ENCODE results near the gene ANKRD40.

Gene ANKRD40

GRCh38 chr17:50668025-50668837, 39.5 kb downstream of the ANKRD40 start:
- peak; percentile 17 for DNase-seq

DNA sequence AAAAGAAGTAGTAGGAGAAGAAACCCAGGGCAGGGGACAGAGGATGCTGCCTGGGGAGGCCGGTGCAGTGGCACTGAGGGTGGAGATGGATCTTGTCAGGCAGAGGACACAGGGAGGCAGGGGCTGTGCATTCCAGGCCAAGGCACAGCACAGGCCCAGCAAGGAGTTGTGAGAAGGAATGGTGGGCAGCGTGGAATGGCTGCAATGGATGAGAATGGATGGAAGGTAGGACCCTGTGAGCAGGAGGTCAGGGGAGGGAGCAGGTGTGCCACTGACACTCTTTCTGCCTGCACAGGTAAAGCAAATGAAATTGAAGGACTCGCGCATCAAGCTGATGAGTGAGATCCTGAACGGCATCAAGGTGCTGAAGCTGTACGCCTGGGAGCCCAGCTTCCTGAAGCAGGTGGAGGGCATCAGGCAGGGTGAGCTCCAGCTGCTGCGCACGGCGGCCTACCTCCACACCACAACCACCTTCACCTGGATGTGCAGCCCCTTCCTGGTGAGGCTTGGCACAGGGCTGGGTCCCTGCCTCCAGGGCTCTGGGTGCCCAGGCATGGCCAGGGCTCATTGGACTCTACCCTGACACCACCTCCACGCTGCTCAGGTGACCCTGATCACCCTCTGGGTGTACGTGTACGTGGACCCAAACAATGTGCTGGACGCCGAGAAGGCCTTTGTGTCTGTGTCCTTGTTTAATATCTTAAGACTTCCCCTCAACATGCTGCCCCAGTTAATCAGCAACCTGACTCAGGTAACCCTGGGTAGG, 40.3 kb downstream of the ANKRD40 start:
- DNase-seq, result peak; percentile 12

DNA sequence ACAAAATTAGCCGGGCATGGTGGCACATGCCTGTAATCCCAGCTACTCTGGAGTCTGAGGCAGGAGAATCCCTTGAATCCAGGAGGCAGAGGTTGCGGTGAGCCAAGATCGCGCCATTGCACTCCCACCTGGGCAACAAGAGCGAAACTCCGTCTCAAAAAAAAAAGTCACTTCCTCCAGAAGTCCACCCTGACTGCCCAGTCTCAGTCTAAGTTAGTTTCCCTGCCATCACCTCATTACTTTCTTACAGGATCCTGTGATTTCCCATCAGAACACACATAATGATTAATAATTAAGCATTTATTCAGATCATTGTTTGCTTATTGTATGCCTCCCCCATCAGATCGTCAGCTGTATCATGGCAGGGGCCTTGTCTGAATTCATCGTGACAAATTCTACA, 41.4 kb downstream of the ANKRD40 start:
- DNase-seq, result no peak

DNA sequence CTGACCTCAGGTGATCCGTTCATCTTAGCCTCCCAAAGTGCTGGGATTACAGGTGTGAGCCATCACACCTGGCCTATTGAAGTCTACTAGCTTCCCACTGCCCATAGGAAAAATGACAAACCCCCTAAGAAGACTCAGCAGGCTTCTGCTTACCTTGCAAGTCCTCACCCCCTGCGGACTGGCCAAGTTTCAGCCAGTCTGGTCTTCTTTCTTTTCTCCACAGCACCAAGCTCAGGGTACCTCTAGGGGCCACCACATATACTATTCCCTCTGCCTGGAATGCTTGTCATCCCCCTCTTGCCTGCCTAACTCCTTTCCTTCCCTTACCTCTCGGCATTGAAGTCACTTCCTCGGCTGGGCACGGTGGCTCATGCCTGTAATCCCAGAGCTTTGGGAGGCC, 41.9 kb downstream of the ANKRD40 start:
- DNase-seq, result no peak

DNA sequence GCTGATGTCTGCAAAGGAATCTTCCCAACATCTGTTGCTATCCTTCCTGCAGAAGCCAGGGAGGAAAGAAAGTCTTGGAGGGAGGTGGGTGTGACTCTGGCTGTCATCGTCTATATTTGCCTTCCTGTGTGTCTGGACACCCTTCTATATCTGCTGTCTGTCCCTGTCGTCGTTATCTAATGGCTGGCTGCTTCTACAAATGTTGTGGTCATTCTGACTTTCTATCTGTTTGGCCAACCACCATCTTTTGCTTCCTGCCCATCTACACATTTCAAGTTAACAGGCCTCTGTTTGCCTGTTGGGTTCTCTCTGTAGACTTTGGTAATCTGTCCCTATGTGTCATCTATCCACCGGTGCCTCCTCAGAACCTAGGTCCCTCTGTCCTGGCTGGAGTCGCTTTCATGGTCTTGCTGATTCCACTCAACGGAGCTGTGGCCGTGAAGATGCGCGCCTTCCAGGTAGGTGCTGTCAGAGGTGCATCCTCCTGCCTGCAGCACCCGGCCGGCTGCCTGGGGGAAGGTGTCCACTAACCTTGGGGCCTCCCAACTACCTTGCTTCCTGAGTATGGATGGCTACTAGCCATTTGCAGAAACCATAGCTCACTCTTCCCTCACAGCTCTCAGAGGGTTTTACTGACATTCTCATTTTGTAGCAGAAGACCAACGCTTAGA, 42.8 kb downstream of the ANKRD40 start:
- peak; percentile 13 for DNase-seq

DNA sequence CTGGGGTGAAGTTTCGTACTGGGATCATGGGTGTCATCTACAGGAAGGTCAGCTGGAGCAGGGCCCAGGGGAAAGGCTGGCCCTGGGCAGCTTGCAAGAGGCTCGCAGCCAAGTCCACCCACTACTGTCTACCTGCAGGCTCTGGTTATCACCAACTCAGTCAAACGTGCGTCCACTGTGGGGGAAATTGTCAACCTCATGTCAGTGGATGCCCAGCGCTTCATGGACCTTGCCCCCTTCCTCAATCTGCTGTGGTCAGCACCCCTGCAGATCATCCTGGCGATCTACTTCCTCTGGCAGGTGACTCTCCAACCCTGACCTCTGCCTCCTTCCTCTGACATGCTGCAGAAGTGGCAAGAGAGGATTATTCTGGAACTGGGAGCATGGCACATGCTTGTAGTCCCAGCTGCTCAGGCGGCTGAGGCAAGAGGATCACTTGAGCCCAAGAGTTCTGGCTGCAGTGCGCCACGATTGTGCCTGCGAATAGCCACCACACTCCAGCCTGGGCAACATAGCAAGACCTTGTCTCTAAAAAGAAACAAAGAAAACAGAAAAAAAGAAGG, 43.8 kb downstream of the ANKRD40 start:
- peak; percentile 16 for DNase-seq

DNA sequence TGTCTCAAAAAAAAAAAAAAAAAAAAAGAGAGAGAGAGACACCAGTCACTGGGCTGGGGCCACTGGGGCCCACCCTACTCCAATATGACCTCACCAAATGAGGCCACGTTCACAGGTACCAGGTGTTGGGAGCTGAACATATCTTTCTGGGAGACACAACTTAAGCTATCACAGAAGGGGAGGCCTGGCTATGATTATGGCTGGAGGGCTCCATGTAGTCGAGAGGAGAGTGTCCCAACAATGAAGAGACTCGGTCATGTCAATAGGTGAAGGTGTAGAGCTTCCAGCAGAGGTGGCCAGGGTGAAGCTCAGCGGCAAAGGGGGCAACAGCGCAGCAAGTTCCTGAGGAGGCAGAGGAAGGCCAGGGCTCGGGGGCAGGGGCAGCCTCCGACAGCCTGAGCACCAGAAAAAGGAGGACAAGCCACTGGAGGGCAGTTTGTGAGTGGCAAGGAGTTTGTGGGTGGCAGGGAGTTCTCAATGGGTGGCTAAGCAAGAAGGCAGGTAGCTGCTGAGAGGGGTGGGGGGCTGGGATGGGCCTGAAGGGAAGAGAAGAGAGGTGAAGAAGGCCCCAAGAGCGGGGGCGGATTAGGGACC, 45.0 kb downstream of the ANKRD40 start:
- peak; percentile 1 for DNase-seq

- DNase-seq, result peak; percentile 47
These were observed 45.8 kb downstream of the ANKRD40 start for GRCh38 chr17:50661795-50662391.

DNA sequence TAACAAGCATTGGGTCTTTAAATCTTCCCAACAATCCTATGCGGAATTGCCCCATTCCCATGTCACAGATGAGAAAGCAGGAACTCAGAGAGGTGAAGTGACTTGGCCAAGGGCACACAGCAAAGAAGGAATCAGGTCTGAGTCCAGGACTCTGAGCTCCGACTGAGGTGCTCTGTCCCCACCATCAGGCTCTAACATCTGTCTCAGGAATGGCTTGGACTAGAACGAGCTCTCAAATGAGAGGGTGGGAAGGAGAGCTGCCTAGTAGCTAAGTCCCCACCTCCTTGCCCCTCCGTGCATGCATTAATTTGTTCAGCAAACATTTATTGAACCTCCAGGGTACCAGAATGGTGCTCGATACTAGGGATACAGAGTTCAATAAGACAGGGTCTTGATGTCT, 46.4 kb downstream of the ANKRD40 start:
- no peak for DNase-seq

- DNase-seq, result peak; percentile 11
These were observed 46.8 kb downstream of the ANKRD40 start for GRCh38 chr17:50660887-50661345.

DNA sequence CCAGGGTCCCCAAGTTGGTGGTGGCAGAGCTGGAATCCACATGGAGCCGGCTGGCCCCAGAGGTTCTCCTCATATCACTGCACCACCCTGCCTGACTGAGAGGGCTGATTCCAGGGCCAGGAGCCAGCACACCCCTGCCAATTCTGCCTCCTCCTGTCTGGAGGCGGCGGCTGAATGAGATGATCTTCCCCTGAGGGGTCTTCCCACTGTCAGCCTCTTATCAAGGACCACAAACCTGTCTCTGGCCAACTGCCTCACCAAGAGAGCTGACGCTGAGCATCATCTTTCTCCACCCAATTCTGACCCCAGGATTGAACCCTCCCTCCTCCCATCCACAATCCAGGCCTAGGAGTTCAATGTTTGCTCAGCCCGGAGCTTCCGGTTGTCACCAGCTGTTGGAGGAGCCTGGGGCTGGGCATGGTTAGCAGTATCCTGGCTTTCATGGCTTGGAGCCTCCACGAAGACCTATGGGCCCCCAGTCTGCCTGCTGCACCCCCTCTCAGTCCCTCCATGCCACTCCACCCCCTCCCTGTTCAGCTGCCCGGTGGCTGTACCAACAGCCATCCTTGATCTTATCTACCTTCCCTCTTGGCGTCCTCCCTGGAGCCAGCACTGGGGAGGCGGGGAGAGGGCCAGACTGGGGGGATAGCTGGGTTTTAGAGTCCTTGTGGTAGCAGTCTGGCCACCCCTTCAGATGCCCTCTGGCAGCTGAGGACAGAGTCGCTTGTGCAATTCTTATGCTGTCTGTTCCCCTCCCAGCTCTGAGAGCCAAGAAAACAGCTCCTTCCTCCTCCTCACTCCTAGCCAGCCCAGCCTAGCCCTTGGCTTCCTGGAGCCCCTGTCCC, 47.5 kb downstream of the ANKRD40 start:
- no peak for DNase-seq

GRCh38 chr17:50659179-50659578, 48.5 kb downstream of the ANKRD40 start:
- DNase-seq, result no peak

- no peak for DNase-seq
These were observed 49.1 kb downstream of the ANKRD40 start for GRCh38 chr17:50658616-50659015.

DNA sequence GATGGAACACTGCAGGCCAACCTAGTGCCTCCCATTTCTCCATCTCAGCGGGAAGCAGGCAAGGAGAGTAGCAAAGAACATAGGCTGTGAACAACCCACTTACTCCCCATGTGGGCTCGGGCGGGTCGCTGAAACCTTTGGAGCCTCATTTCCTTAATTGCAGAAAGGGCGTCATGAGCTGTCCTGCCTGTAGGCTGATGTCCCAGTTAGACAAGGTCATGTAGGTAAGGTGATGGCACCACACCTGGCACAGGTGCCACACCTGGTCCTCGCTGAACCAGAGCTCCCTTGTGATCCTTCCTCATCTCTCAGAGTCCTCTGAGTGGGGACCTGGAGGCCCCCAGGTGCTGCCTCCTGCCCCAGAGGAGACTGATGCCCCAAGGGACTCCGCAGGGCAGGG, 50.1 kb downstream of the ANKRD40 start:
- peak; percentile 7 for DNase-seq

- DNase-seq, result no peak
These were observed 50.7 kb downstream of the ANKRD40 start for GRCh38 chr17:50657054-50657453.

DNA sequence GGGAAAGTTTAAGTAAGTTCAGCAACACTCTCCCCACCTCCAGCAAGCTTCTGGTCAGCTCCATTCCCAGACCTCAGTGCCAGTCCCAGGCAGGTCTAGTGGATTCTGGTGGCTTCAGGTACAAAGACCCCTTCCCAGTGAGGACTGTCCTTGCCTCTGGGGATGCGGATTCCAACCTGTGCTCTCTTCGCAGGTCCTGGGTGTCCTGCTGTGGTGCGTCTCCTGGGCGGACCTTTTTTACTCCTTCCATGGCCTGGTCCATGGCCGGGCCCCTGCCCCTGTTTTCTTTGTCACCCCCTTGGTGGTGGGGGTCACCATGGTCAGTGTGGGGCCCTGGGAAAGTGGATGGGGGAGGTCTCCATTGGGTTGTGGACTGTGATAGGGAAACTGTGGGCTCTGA, 51.2 kb downstream of the ANKRD40 start:
- DNase-seq, result no peak

DNA sequence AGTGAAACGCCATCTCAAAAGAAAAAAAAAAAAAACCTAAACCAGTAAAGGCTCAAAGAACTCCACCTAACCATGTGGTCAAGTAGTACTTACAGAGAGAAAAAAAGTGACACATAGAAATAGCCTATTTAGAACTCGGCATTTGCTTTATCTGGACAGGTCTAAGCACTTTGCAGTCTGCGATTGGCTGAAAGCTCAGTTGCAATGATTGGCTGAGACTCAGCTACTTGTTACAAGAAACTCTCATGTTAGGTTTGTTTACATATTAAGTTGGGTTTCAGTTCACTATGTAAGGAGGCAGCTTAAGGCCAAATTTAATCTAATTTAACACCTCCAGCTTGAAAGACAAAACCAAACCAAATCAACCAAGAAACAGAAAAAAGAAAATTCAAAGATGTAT, 54.0 kb downstream of the ANKRD40 start:
- DNase-seq, result no peak

GRCh38 chr17:50651661-50652060, 56.1 kb downstream of the ANKRD40 start:
- DNase-seq, result no peak

DNA sequence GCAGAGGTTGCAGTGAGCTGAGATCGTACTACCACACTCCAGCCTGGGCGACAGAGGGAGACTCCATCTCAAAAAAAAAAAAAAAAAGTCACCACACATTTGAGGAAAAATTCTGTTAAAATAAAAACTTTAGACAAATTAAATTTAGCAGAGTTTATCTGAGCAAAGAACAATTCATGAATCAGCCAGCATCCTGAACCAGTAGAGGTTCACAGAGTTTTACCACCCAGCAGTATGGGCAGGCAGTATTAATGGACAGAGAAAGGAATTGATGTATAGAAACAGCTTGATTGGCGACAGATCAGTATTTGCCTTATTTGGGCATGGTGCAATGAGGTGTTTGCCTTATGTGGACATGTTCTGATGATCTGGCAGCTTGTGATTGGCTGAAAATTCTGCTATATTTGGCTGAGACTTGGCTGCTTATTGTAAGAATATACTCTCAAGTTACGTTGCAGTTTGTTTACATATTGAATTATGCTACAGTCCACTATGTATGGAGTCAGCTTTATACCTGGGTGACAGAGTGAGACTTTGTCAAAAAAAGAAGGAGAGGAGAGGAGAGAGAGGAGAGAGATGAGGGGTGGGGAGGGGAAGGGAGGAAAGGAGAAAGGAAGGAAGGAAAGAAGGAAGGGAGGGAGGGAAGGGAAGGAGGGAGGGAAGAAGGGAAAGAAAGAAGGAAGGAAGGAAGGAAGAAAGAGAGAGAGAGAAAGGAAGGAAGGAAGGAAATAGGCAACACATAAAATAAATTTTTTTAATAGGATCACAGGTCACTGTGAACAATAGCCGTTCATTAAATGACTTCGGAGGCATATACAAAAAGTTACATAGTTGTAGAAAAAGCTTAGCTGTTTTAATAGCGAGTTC, 58.4 kb downstream of the ANKRD40 start:
- DNase-seq, result no peak

DNA sequence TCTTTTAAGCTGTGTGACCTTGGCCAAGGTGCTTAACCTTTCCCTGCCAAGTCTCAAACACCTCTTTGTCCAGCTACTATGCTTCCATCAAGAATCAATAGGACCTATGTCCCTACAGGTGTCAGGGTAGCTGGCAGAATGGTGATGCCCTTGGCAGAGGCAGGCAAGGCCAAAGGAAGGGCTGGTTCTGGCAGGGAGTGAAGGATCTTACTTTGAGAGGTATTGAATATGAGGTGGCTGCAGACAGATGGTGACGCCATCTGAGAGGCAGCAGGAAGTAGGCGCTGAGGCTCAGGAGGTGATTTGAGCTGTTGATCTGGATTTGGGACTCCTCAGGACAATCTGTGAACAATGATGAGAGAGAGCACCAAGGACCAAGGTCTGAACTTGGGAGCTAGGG, 60.5 kb downstream of the ANKRD40 start:
- no peak for DNase-seq
